OCI-LY1 (cell line): ENCODE measurements around the gene AP3B2.
A peak's percentile ranks its signal among the peaks of the same experiment; 100 is the strongest.

ENCODE experiments used
- H2AFZ ChIP-seq: fragments of 200-600 bp; sonication (generic), shearing (Covaris generic); 2 replicates; pipeline ENCODE4 v1.6.0; 2014; ENCODE audit warnings: antibody characterized with exemption, mild to moderate bottlenecking, low read length
- H3F3A ChIP-seq: fragments of 200-600 bp; sonication (generic), shearing (Covaris generic); 2 replicates; pipeline ENCODE4 v1.6.0; 2014; ENCODE audit warnings: mild to moderate bottlenecking, antibody characterized with exemption, low read length, moderate library complexity; ENCODE audit not compliant: insufficient read depth
- H3K27ac ChIP-seq: fragments of 200-600 bp; sonication (generic); 2 replicates; pipeline ENCODE4 v1.5.1; 2014; ENCODE audit warnings: low read length, mixed run types, mild to moderate bottlenecking, low read depth; ENCODE audit not compliant: poor library complexity, severe bottlenecking
- H3K27me3 ChIP-seq: fragments of 200-600 bp; sonication (generic); 2 replicates; pipeline ENCODE4 v1.6.0; 2014; ENCODE audit warnings: antibody characterized with exemption, mild to moderate bottlenecking, low read length, moderate library complexity; ENCODE audit not compliant: insufficient read depth
- H3K36me3 ChIP-seq: fragments of 200-600 bp; sonication (generic); 2 replicates; pipeline ENCODE4 v1.6.1; 2014; ENCODE audit warnings: mild to moderate bottlenecking, antibody characterized with exemption, low read length, moderate library complexity, mixed read lengths; ENCODE audit not compliant: insufficient read depth
- H3K4me1 ChIP-seq: fragments of 200-600 bp; sonication (generic); 2 replicates; pipeline ENCODE4 v1.5.1; 2014; ENCODE audit warnings: mild to moderate bottlenecking, low read length, moderate library complexity; ENCODE audit not compliant: insufficient read depth, severe bottlenecking
- H3K4me2 ChIP-seq: fragments of 200-600 bp; sonication (generic), shearing (Covaris generic); 2 replicates; pipeline ENCODE4 v1.6.1; 2014; ENCODE audit warnings: low read length
- H3K4me3 ChIP-seq: fragments of 200-600 bp; sonication (generic); 2 replicates; pipeline ENCODE4 v1.5.1; 2014; ENCODE audit warnings: low read length, low read depth, mild to moderate bottlenecking, mixed read lengths; ENCODE audit not compliant: poor library complexity, severe bottlenecking
- H3K79me2 ChIP-seq: fragments of 200-600 bp; shearing (Covaris generic); 2 replicates; pipeline ENCODE4 v1.6.1; 2016; ENCODE audit warnings: mixed run types, low read length, mixed read lengths; ENCODE audit not compliant: insufficient read depth
- H3K9ac ChIP-seq: fragments of 200-600 bp; sonication (generic), shearing (Covaris generic); 2 replicates; pipeline ENCODE4 v1.6.1; 2014; ENCODE audit warnings: mild to moderate bottlenecking, low read length, mixed read lengths
- H3K9me2 ChIP-seq: fragments of 200-600 bp; sonication (generic), shearing (Covaris generic); 2 replicates; pipeline ENCODE4 v1.6.1; 2014; ENCODE audit warnings: low read depth, mild to moderate bottlenecking, low read length, mixed read lengths
- H3K9me3 ChIP-seq: fragments of 200-600 bp; shearing (Covaris generic); 2 replicates; pipeline ENCODE4 v1.6.1; 2014; ENCODE audit warnings: low read length, mixed read lengths
- H4K20me1 ChIP-seq: fragments of 200-600 bp; sonication (generic), shearing (Covaris generic); 2 replicates; pipeline ENCODE4 v1.6.0; 2016; ENCODE audit warnings: mild to moderate bottlenecking, low read length; ENCODE audit not compliant: insufficient read depth
- EZH2 ChIP-seq: fragments of 200-600 bp; sonication (generic), shearing (Covaris generic); IDR thresholded peaks from 2 replicates; pipeline ENCODE4 v1.8.0; 2017; ENCODE audit warnings: borderline replicate concordance, mixed run types, mild to moderate bottlenecking, antibody characterized with exemption, low read length, moderate library complexity, mixed read lengths
- TF ChIP-seq, protein P1 (sequence below): fragments of 200-600 bp; sonication (generic), shearing (Covaris generic); IDR thresholded peaks from 2 replicates; pipeline ENCODE4 v1.5.1; 2017; ENCODE audit warnings: mild to moderate bottlenecking, antibody characterized with exemption, low read length, moderate library complexity, mixed read lengths

The AP3B2 gene, protein sequence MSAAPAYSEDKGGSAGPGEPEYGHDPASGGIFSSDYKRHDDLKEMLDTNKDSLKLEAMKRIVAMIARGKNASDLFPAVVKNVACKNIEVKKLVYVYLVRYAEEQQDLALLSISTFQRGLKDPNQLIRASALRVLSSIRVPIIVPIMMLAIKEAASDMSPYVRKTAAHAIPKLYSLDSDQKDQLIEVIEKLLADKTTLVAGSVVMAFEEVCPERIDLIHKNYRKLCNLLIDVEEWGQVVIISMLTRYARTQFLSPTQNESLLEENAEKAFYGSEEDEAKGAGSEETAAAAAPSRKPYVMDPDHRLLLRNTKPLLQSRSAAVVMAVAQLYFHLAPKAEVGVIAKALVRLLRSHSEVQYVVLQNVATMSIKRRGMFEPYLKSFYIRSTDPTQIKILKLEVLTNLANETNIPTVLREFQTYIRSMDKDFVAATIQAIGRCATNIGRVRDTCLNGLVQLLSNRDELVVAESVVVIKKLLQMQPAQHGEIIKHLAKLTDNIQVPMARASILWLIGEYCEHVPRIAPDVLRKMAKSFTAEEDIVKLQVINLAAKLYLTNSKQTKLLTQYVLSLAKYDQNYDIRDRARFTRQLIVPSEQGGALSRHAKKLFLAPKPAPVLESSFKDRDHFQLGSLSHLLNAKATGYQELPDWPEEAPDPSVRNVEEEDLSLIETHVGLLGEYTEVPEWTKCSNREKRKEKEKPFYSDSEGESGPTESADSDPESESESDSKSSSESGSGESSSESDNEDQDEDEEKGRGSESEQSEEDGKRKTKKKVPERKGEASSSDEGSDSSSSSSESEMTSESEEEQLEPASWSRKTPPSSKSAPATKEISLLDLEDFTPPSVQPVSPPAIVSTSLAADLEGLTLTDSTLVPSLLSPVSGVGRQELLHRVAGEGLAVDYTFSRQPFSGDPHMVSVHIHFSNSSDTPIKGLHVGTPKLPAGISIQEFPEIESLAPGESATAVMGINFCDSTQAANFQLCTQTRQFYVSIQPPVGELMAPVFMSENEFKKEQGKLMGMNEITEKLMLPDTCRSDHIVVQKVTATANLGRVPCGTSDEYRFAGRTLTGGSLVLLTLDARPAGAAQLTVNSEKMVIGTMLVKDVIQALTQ

DNA sequence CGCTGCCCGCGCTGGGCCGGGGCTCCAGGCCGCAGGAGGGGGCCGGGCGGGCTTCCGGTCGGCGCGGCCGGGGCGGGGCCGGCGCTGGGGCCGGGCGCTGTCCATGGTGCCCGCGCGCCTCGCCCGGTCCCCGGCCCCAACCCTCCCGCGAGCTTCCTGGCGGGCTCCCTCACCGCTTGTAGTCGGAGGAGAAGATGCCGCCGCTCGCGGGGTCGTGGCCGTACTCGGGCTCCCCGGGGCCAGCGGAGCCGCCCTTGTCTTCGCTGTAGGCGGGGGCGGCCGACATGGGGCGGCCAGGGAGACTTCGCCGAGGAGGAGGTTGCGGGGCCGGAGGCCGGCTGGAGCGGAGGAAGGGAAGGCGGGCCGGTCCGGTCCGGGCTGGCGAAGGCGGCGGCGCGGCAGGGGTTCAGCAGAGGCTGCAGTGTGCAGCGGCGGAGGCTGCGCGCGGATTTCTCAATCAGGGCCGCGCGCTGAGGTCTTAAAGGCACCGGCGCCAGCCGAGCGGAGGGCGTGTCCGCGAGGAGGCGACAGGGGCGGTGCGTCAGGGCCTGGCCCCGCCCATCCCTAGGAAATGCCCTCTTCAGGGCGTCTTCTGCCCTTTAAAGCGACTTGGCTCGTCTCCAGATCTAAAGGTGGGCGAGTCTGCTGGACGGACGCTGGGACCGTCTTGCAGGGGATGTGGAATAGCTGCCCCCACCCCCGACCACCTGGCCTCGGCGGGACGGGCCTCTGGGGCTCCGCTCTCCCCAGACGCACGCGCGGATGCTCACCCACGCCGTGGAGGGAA is at the start of gene AP3B2:
Gene AP3B2, minus strand, starts transcription at position 455 of the 787 bp plus-strand sequence. Its CDS starts 169 bp downstream, at position 286.
- Histone ChIP-seq H4K20me1 (no peaks in the 10 kb centered on the region), H2AFZ (no peak within 1 kb of the TSS), H3K4me2 (peak within 1 kb of the TSS; percentile 86), H3K27me3 (no peaks in the 10 kb centered on the region), H3K79me2 (no peaks in the 10 kb centered on the region), H3F3A (no peaks in the 10 kb centered on the region), H3K9ac (peak within 1 kb of the TSS; percentile 37; the same call in 1 of the 2 replicates), H3K9me3 (no peaks in the 10 kb centered on the region), H3K36me3 (no peaks in the 10 kb centered on the region), H3K4me3 (peak within 1 kb of the TSS; percentile 69), H3K9me2 (no peaks in the 10 kb centered on the region), H3K27ac (no peak within 1 kb of the TSS), H3K4me1 (peaks cover 4% of the 10 kb centered on the region)
- TF ChIP-seq, protein P1, sequence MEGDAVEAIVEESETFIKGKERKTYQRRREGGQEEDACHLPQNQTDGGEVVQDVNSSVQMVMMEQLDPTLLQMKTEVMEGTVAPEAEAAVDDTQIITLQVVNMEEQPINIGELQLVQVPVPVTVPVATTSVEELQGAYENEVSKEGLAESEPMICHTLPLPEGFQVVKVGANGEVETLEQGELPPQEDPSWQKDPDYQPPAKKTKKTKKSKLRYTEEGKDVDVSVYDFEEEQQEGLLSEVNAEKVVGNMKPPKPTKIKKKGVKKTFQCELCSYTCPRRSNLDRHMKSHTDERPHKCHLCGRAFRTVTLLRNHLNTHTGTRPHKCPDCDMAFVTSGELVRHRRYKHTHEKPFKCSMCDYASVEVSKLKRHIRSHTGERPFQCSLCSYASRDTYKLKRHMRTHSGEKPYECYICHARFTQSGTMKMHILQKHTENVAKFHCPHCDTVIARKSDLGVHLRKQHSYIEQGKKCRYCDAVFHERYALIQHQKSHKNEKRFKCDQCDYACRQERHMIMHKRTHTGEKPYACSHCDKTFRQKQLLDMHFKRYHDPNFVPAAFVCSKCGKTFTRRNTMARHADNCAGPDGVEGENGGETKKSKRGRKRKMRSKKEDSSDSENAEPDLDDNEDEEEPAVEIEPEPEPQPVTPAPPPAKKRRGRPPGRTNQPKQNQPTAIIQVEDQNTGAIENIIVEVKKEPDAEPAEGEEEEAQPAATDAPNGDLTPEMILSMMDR: no peak

DNA sequence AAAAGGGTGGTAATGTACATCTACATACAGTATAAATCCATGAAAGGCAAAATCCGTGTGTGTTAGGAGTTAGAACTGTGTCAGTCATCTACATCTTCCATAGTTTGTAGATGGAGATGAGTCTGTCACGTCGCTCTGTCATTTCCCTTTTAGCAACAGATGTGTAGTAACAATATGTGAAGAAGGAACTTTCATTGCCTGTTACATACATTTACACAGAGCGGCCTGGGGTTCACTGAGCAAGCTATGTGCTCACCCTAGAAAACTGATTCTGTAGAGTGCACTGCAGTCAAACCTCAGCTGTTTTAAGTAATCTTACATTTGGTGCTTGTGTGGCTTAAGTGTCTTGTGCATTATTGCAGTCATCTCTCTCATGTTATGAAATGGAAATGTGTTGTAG is 41.6 kb upstream of the AP3B2 start:
- Histone ChIP-seq H3K4me2 (peak overlapping the region; percentile 94), H3K4me1 (peaks cover 31% of the 10 kb centered on the region), H3K27me3 (no peaks in the 10 kb centered on the region), H3K9me3 (no peaks in the 10 kb centered on the region), H3K36me3 (peaks cover 49% of the 10 kb centered on the region), H3K4me3 (peak overlapping the region; percentile 92), H3K79me2 (peaks cover 36% of the 10 kb centered on the region), H4K20me1 (no peaks in the 10 kb centered on the region), H3K9me2 (no peaks in the 10 kb centered on the region), H3K27ac (peak overlapping the region; percentile 57), H2AFZ (no peak overlapping the region), H3F3A (no peaks in the 10 kb centered on the region), H3K9ac (peak overlapping the region; percentile 88)
- TF ChIP-seq, protein P1: no peak
- TF ChIP-seq EZH2: no peak

DNA sequence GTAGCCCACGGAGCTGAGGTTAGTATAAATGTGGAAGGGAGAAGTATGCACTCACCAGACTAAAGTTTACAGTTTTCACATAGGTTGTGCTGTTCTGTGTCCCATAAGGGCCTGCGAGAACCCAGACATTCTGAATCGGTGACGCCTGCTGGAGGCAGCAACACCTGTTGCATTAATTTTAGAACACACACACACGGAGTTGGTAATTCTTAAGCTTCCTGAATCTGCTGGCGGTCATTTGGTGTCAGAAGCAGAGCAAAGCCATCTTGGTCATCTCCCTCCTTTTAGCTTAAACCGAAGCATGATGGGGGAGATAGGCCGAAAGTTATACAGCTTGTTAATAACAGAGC is 41.1 kb upstream of the AP3B2 start:
- no peak overlapping the region for H2AFZ ChIP-seq
- TF ChIP-seq, protein P1: peak; percentile 32; the same call in 1 of the 2 replicates
- TF ChIP-seq EZH2: no peak
- no peaks in the 10 kb centered on the region for H3K27me3 ChIP-seq
- no peaks in the 10 kb centered on the region for H4K20me1 ChIP-seq
- no peaks in the 10 kb centered on the region for H3F3A ChIP-seq
- H3K4me1 ChIP-seq: peaks cover 31% of the 10 kb centered on the region
- peak overlapping the region; percentile 94 for H3K4me2 ChIP-seq
- peak overlapping the region; percentile 92 for H3K4me3 ChIP-seq
- peak overlapping the region; percentile 88 for H3K9ac ChIP-seq
- peak overlapping the region; percentile 57 for H3K27ac ChIP-seq
- no peaks in the 10 kb centered on the region for H3K9me3 ChIP-seq
- no peaks in the 10 kb centered on the region for H3K9me2 ChIP-seq
- peaks cover 44% of the 10 kb centered on the region for H3K36me3 ChIP-seq
- H3K79me2 ChIP-seq: peaks cover 36% of the 10 kb centered on the region
